Transverse colon (tissue), 4 donors: ENCODE results near the gene MYOCD.

Experiments used
- EP300 ChIP-seq: sonication (generic); formaldehyde crosslinking; IDR thresholded peaks from one replicate; pipeline ENCODE4 v1.6.1; 2017; ENCODE audit warnings: antibody characterized with exemption, low read depth
- POLR2A ChIP-seq: fragments of 450-650 bp; IDR thresholded peaks from one replicate; pipeline ENCODE4 v1.6.1; 2016; ENCODE audit warnings: antibody characterized with exemption, mild to moderate bottlenecking, moderate library complexity
- POLR2AphosphoS5 ChIP-seq, 3 donors: sonication (generic); formaldehyde crosslinking; IDR thresholded peaks; one replicate each; pipeline ENCODE4 v1.6.1; 2016; ENCODE audit warnings: antibody characterized with exemption in 3 of 3
- TF ChIP-seq, protein P1 (sequence below), 5 experiments: fragments of 200-600 bp in 3 of 5; fragments of 450-650 bp in 2 of 5; sonication (generic) in 3 of 5; IDR thresholded peaks; 1 replicate in 2 of 5; 2 replicates in 3 of 5; pipeline ENCODE4 v1.5.1; 2016 to 2017; ENCODE audit warnings: antibody characterized with exemption in 5 of 5, inconsistent platforms in 3 of 5, mild to moderate bottlenecking in 2 of 5, moderate library complexity in 1 of 5

DNA sequence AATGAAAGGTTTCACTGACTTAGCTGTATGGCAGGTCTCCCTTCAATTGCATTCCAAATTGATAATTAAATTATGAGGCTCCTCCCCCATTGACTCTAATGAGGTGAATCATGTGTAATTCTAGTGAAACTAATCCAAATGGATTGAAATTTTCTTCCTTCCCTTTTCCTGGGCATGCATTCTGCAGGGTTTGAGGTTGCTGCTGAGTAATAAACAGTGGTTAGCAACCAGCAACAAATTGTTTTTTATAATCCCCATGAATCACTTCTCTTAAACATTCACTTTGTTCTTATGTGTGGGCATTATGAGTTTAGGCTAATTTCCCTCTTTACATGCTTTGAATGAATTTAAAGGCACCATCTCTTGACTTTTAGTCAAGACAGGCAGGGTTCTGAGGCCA, 43.4 kb downstream of the MYOCD start:
- TF ChIP-seq, protein P1, sequence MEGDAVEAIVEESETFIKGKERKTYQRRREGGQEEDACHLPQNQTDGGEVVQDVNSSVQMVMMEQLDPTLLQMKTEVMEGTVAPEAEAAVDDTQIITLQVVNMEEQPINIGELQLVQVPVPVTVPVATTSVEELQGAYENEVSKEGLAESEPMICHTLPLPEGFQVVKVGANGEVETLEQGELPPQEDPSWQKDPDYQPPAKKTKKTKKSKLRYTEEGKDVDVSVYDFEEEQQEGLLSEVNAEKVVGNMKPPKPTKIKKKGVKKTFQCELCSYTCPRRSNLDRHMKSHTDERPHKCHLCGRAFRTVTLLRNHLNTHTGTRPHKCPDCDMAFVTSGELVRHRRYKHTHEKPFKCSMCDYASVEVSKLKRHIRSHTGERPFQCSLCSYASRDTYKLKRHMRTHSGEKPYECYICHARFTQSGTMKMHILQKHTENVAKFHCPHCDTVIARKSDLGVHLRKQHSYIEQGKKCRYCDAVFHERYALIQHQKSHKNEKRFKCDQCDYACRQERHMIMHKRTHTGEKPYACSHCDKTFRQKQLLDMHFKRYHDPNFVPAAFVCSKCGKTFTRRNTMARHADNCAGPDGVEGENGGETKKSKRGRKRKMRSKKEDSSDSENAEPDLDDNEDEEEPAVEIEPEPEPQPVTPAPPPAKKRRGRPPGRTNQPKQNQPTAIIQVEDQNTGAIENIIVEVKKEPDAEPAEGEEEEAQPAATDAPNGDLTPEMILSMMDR (IDR thresholded peaks at IDR 0.05): no peak
- TF ChIP-seq EP300 (no peak), POLR2A (no peak), POLR2AphosphoS5 (IDR thresholded peaks at IDR 0.05) (no peak)
